Inflammatory macrophage treated with lipopolysaccharide for 4 hours (primary cell): Measurements from ENCODE around the gene B4GALNT3.

ENCODE experiments used
- DNase-seq: peaks from one replicate; pipeline ENCODE4 v3.0.0-alpha.2; 2020

Gene B4GALNT3

DNA sequence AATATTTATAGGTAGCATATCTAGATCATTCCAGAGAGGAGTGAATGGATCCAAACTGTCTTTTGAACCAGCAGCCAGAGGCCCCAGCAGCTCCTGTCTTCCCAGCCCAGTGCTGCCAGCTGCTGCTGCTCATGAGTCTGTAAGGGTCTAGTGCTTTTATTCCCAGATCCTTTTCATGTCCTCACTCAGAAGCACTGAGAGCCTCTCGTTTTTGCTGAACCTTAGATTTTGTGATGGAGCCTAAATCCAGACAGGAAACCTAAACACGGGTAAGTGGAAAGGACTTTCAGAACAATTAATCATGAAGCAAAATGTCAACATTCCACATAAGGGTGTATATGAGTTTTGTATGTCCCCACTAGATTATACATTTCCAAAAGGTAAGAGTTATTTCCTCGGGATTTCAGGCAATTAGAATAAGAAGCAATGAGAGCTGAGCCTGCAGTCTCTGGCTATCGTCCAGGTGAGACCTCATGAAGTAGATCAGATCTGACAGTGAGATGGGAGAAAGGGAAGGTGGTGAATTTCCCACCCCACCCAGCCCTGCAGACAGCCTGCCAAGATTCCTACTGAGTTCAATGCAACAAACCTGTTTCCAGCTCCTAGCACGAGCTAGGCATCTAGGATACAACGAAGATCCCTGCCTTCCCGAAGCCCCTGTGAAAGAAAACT lies 119.1 kb downstream of the B4GALNT3 start:
- DNase-seq = no peak

DNA sequence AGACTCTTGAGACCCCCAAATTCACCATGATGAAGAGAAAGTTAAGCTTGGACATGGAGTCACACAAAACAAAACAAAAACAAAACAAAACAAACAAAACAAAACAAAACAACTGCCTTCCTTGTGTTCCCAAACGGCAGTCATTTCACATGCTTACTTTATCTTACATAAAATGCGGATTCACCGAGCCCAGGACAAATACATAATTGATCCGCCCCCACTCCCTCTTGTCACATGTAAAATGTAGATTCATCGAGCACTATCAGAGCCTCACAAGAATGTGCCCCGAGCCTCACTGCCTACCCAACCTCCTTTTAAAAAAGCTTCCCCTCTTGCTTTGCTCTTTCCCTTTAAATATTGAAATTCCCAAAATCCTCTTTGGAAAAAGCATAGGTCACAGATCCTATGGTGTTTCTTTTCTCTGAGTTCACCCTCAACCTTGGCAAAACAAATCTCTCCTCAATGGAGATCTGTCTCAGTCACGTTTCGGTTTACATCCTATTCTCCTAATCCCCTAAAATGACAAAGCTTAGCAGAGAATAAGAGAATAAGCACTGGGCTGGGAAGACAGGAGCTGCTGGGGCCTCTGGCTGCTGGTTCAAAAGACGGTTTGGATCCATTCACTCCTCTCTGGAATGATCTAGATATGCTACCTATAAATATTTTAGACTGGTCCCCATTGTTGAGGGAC lies 119.8 kb downstream of the B4GALNT3 start:
- no peak for DNase-seq

DNA sequence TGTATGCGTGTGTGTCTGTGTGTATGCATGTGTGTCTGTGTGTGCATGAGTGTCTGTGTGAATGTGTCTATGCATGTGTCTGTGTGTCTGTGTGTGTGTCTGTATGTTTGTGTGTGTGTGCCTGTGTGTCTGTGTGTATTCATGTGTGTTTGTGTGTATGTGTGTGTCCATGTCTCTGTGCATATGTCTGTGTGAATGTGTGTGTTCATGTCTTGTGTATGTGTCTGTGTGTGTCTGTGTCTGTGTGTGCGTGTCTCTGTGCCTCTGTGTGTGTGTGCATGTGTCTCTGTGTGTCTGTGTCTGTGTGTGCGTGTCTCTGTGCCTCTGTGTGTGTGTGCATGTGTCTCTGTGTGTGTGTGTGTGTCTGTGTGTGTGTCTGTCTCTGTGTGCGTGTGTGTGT lies 121.1 kb downstream of the B4GALNT3 start:
- no peak for DNase-seq

DNA sequence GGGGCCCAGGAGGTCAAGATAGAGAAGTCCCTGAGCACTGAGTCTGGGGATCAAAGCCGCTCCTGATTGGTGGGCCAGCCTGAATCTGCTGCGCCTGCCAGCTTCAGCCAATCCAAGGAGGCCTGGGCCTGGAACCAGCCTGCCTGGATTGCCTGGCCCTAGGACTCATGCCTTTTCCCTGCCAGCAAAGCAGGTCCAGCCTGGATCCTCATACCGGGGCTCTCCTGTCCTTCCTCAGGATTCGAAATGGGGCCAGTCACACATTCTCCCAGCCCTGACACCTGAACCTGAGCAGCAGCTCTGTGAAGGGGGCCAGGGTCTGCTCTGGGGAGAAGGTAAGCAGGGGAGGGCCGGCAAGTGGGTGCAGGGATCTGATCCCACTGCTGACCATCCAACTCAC lies 121.6 kb downstream of the B4GALNT3 start:
- no peak for DNase-seq

DNA sequence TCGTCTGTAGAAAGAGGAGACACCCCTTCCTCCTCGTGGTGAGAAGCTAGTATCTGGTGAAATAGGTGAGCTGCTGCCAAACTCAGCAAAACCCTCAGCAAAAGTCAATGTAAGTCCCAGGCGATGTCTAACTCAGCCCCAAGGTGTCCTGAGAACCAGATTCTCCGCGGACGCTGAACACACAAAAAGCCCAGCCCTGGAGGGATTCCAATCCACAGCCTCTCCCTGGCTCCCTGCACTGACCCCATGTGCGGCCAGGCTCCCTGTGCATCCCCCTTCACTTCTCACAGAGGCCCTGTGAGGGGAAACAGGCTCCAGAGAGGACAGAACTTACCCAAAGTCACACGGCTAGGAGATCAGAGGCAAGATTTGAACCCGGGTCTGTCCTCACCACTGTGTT lies 122.0 kb downstream of the B4GALNT3 start:
- no peak for DNase-seq

DNA sequence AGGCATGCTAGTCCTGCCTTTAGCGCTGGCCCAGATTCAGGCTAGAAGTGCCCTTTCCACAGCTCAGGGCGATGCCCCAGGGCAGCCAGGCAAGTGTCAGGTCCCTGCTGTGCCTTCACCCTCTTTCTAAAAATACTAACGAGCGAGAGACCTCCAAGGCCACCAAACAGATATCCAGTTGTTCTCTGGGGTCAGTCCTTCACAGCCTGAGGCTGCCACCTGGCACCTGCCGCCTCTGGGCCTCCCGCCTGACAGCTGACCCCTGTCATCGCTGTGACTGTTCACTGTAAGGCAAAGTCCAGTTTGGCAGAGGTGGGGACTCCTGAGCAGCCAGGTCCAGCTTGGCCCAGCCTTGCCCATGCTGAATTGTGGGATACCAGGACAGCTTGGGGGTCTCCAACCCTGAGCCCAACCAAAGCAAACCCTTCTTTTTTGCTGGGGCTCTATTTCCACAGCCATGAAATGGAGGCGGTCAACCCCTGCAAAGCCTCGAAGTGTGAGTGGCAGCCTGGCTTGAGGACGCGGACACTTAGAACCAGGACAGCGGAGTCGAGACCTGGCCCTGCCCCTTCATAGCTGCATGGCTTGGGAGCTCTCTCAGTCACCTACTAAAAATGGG lies 123.6 kb downstream of the B4GALNT3 start:
- DNase-seq = no peak

DNA sequence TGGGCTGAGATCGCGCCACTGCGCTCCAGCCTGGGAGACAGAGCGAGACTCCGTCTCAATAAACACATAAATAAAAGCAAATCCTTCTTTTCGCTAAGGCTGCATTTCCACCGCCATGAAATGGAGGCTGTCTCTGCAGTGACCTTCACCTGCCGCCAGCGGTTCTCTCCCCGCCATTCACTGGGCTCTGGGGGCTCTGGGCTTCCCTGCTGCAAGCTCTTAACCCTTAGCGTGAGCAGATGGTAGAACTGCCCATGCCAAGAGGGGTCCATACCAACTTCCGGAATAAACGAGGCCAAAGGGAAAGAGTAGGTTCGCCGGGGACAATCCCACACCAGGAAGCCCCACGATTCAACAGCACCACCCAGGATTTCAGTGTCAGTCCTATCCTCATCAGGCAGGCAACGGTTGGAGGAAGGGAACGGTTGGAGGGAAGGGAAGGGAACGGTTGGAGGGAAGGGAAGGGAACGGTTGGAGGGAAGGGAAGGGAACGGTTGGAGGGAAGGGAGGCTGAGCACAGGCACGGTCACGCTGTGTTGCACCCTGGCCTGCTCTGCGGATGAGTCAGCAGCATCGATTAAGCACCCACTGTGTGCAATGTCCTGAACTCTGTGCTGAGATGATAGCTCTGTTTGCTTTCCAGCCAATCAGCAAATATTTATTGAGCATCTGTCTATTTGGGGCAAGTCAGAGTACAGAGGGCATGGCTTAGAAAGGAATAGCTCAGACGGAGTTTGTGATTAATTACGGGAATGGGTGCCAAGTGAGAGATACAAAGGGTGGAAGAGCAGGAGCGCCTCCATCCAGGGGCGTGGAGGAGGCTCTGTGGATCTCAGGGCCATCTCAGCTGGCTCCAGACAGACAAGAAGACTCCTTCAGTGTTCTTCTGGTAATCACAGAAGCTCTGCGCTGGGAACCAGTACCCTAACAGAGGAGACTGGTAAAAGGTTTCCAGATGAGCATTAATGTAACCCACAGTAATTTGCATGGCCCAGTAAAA lies 125.6 kb downstream of the B4GALNT3 start:
- no peak for DNase-seq

DNA sequence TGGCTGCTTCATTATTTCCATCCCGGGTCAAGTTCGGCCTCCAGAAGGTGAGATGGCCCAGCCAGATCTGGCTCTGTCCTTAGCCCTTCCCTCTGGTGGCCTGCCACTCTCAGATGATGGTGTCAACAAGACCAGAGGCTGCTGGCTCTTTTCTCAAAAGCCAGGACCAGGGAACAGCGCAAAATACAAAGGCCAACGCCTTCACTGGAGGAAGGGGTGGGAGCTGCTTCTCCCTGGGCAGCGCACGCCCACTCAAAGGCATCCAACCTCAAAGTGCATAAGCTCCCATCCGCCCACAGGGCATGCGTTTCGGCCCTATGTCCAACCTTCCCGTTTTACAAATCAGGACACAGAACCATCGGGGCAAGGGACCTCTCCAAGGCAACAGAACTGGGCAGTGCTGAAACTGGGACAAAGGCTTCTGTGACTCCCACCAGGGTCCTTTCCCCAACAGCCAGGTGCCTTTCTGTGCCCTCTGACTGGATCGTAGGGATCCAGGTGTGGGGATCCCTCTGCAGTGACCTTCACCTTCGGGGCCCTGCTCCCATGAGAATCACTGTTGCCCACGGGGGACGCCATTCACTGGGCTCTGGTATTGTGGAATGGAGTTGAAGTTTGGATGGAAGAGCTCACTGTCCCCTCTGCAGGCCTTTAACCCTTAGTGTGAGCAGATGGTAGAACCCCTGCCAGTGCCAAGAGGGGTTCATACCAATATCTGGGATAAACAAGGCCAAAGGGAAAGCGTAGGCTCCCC lies 126.8 kb downstream of the B4GALNT3 start:
- peak; percentile 46 for DNase-seq

DNA sequence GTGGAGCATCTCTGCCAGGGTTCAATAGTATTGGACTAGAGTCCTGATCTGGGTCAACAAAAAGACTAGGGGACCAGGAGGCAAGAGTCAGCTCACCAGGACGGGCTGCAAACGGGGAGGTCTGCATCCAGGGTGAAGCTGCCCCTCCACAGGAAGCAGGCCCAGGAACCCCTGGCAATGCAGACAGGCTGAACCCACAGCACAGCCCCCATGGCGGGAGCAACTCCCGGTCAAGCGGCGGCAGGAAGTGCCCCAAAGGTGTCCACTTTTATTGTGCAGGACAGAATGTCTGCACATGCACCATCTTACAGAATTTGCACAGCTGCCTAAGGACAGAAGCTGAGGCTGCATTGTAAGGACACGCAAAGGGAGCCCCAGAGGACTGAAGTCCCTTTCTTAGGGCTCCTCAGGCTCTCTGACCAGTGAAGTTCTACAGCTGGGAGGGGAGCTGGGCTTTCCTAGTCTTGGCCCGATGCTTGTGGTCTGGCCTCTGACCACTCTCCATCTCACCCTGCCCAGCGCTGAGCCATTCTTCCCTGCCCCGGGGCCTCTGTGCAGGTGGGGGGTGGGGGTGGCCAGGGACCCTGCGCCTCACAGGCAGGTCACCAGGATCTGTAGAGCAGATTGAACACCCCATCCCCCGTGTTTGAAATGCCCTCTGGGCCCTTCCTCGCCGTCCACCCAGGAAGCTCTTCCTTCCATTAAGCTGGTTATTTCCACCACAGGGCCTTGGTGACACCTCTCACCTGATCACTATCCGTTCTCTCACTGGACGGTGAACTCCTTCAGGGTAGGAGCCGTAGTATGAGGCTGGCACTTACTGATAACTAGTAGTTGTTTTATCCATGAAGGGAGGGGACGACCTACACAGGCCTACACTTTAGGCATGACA lies 127.6 kb downstream of the B4GALNT3 start:
- DNase-seq = no peak

DNA sequence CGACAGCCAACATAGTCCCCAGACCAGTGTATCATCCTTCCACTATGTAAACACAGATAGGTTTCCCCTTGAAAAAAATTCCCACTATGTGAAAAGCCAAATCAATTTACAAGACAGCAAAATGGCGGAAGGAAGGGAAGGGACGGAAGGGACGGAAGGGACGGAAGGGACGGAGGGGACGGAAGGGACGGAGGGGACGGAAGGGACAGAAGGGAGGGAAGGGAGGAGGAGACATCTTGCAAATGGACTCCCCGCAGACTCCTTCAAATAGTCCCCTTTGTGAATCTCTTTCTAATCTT lies 128.2 kb downstream of the B4GALNT3 start:
- DNase-seq = no peak

DNA sequence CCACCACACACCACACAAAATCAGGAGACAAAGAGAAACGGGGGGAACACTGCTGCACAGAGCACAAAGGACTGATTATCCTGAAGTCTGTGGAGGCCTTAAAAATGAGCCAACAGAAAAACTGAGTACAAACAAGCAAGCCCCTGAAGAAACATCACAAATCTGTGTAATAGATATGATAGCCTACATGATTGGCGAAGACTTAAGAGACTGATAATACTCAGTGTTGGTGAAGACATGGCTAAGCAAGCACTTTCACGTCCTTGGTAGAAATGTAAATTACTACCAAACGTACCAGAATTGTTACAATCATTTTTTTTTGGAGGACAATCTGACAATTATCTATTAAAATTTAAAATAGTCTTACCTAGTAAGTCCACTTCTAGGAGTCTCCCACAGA lies 128.9 kb downstream of the B4GALNT3 start:
- no peak for DNase-seq

DNA sequence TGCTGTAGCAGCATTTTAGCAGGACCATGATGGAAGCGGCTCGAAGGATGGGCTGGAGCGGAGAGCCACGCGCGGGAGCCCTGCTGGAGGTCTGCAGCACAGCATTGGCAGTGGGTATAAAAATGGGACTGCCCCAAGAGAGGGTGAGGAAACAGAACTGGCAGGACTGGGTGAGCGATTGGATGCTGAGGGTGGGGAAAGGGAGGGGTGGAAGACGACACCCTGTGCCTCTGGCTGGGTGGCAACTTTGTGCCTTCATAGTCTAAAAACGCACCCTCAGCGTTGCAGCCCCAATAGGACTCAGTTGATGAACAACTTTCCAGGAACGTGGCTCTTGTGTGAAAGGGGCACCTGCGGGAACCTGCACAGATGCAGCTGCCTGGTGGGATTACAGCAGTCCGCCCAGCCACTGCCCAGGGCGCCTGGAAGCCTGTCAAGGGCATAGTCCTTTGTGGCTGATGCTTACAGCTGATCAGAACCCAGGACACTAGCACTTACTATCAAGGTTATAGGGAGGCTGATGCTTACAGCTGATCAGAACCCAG lies 130.5 kb downstream of the B4GALNT3 start:
- no peak for DNase-seq

DNA sequence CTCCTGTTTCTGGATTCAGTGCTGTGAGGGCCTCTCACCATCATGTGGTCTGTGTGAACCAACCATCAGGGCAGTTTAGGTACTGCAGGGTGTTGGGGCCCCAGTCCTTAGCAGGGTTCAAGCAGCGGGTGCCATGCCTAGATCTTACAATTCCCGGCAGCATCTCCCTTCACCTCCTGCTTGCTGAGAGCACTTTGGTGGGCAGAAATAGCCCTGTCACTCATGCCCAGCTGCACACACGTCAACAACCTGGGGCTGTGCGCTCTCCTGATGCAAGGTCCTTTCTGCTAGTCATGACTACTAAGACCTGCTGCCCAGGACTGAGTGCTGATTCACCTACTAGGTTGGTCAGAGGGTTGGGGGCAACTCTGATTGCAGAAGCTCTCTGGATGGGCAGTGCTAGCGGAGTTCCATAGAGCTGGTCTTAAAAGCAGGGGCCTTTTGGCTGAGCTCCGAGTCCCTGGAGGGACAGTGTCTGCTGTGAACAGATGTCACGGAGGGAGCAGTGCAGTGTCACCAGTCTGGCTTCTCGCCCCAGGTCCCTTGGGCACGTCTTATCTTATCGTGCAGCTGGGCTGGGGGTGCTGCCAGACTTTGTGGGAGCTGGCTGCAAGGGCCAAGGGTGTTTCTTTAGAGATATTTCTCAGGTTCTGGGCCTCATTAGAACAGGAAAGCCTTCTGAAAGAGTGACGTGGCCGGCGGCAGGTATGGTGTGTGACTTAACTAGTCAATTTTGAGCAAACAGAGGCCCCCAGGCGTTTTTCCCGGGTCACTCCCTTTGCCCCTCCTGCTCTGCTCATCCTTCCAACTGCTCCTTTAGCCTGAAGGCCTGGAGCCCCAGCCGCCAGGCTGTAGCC lies 131.7 kb downstream of the B4GALNT3 start:
- peak; percentile 18 for DNase-seq

DNA sequence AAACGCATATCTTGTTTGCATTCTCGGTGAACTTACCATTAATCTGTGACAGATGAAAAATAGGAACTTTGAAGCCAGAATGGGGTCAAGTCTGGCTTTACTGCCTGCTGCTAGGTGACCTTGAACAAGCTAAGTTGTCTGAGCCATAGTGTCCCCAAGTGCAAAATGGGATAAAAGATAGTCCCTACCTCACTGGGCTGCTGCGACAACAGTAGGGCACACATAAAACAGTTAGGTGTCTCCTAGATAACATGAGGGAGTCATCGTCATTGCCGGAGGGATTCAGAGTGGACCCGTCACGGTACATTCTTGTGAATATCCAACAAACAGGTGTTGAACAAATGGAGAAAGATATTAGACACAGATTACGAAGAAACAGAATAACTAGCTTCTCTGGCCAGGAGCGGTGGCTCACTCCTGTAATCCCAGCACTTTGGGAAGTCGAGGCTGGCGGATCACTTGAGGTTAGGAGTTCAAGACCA lies 132.3 kb downstream of the B4GALNT3 start:
- DNase-seq = no peak

DNA sequence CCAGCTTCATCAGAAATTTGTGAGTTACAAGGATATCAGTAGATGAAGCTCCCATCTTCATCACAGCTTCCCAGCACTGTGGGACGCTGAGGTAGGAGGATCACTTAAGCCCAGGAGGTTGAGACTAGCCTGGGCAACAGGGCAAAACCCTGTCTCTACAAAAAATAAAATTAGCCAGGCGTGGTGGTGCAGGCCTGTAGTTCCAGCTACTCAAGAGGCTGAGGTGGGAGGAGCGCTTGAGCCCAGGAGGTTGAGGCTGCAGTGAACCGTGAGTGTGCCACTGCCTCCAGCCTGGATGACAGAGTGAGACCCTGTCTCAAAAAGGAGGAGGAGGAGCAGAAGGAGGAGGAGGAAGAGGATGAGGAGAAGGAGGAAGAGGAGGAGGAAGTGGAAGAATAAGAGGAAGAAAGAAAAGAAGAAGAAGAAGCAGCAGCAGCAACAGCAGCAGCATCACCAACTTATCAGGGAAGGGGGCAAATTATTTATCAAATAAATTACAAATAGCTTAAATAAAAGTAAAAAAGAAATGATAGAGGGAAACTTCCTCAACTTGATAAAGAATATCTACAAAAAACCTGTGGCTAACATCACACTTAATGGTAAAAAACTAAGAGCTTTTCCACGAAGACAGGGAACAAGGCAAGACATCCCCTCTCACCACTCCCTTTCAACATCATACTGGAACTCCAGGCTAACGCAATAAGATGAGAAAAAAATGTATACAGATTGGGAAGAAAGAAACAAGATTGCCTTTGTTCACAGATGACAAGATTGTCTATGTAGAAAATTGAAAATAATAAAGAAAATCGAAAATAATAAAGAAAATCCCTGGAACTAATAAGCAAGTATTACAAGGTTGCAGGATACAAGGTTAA lies 133.9 kb downstream of the B4GALNT3 start:
- DNase-seq = peak; percentile 73

DNA sequence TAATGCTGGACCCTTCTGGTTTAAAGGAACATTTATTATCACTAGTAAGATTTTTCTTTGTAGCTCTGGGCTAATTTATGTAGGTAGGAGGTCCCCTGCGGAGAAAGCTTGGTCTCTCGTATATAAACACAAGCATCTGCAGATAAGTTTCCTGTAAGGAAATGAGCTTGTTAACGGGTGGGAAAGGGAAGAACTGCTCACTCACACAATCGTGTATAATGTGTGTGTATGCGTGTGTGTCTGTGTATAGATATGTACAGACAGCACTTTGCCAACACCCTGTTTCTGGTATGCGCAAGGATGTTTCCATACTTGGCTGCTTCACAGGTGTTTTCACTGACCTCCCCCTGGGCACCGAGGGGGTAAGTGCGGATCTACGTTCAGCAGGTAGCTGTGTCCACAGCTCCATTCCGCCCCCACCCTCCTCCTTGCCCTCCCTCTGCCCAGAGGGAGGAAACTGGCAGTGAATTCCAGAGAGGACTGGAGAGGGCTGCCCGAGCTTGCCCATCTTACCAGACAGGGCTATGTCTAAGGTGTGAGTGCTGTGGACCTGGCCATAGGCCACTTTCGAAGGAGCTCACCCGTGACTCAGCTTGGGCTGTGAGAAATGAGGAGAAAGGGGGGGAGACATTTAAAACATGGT lies 138.3 kb downstream of the B4GALNT3 start:
- DNase-seq = no peak

DNA sequence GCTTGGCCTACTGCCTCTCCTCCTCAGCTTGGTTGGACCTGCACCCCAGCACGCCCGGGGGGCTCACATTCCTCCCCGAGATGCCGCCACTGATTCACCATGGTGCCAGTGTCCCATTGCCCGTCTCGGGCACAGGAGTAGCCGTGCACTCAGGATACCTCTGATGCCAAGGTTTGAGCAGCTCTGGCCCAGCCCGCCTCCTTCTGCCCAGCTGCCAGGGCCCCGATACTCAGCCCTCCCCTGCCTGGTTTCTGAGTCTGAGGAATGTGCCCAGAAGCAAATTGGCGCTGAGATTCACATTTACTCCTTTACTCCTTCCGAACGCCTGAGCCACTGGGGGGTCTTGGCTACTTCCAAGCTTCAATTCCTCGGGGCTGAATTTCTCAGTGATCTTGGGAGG lies 140.0 kb downstream of the B4GALNT3 start:
- no peak for DNase-seq

DNA sequence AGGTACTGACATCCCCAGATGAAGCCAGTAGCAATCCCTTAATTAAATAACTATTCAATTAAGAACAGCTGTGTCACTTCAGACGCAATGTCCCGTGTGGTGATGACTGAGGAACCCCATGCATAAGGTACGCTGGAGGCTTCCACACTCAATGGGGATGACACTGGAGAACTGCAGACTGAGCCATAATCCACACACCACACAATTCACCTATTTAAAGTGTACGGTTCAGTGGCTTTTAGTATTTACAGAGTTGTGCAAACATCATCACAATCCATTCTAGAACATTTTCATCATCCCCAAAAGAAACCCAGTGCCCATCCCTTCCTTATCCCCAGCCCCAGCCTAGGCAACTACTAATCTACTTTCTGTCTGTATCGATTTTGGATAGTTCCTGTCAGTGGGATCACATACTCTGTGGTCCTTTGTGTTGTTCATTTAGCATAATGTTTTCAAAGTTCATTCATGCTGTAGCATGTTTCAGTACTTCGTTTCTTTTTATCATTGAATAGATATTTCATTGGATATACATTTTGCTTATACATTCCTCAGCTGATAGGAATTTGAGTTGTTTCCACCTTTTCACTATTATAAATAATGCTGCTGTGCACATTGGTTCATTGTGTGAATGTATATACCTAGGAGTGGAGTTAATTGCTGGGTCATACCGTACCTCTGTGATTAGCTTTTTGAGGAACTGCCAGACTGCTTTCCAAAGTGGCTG lies 142.4 kb downstream of the B4GALNT3 start:
- no peak for DNase-seq
